GM18861 (cell line): ENCODE results near the gene KIF13A.
"Not testable (repeated sequence)": the region's sequence is repeated elsewhere in the genome, so short reads cannot be mapped to it uniquely, and the experiment has no call there.

Experiments used
- ATAC-seq: cut with Tn5 transposase; IDR thresholded peaks from one replicate; pipeline ENCODE4 v1.9.1; 2021; ENCODE audit not compliant: unreplicated experiment

KIF13A gene

DNA sequence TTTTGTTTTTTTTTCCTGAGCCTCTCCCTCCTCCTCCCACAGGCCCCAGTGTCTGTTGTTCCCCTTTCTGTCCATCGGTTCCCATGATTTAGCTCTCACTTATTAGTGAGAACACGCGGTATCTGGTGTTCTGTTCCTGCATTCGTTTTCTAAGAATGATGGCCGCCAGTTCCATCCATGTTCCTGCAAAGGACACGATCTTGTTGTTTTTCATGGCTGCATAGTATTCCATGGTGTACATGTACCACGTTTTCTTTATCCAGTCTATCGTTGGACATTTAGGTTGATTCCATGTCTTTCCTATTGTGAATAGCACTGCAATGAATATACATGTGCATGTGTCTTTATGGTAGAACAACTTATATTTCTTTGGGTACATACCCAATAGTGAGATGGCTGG is 175.1 kb downstream of the KIF13A start:
- no peak for ATAC-seq

DNA sequence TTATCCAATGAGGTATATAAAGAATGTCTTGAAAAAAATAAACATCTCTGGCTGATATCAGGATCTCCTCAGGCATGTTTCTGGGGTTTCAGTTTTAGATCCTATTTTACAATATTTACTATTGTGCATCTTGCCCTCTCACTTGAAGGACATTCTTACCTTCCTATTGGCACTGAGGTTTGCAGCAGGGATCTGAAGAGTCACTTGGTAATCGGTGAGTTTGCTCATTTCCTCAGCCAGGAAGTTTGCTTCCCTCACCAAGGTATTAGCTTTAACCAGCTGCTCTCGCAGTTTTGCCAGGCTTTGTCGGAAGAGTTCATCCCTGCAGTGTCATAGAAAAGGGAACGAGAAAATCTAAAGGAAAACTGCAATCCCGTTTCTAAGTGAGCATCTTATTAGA is 178.8 kb downstream of the KIF13A start:
- ATAC-seq: no peak

DNA sequence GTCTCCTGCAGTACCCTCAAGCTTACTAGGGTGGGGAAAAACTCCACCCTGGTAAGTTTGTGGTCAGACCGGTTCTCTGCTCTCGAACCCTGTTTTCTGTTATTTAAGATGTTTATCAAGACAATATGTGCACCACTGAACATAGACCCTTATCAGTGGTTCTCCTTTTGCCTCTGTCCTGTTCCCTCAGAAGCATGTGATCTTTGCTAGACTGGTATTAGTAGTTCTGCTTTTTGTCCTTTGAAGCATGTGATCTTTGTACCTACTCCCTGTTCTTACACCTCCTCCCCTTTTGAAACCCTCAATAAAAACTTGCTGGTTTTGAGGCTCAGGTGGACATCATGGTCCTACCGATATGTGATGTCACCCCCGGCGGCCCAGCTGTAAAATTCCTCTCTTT is 180.0 kb downstream of the KIF13A start:
- not testable (repeated sequence) for ATAC-seq

DNA sequence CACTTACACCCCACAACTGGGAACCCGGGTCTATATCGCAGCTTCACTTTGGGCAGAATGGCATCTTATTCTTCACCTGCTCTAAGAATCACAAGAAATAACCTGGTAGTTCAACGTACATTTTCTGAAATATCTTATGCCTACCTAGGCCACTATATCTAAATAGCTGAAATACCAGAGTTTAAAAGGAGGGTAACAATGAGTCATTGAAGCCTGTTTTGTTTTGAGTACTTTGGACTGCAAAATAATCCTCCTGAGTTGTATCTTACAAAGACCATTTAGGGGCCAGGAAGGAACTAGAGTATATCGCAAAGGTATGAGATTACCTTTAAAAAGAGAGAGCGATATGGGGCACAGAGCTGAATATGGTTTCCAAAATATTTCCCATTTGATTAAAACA is 184.0 kb downstream of the KIF13A start:
- ATAC-seq: no peak

DNA sequence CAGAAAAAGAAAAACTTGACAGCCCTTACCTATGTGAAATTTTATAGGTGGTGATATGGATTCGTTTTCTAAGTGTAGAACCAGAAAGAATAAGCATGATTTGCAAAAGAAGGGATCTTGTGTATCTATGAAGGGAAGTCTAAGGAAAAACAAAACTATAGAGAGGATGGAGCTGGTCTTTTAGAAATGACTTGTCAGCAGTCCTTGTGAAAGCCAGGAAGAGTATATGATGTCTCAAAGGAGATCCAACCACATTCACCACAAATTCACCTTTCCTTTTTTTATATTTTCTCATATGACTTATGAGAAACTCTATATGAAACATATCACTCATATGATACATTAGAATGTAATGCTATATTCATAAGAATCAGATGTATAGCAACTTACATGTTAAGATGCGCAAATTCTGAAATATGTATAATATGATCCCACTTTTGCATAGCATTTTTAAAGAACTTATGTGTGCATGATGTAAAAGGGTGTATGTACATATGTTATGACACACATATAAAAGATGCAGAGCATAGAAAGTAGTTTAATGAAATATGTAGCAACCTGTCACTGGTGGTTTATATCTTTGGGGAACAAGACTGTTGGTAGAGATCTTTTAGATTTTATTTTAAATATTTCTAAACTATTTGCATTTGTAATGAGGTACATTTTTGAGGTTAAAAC is 188.8 kb downstream of the KIF13A start:
- no peak for ATAC-seq

DNA sequence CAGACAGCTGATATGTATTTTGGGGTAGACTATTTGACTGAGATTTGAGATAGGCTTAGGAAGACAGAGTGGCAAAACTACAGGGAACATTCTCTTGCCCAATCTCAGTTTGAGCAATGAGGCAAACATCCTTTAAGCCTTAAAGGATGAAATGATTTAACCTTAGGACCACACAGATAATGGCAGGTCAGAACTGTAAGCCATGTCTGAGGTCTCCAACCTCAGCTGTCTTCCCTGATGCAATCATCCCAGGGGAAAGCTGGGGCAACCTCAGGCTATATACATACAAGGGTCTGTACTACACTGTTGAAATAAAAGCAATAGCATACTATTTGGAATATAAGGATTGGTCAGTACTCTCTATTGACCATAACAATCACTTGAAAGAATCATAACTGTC is 196.9 kb downstream of the KIF13A start:
- ATAC-seq: no peak

DNA sequence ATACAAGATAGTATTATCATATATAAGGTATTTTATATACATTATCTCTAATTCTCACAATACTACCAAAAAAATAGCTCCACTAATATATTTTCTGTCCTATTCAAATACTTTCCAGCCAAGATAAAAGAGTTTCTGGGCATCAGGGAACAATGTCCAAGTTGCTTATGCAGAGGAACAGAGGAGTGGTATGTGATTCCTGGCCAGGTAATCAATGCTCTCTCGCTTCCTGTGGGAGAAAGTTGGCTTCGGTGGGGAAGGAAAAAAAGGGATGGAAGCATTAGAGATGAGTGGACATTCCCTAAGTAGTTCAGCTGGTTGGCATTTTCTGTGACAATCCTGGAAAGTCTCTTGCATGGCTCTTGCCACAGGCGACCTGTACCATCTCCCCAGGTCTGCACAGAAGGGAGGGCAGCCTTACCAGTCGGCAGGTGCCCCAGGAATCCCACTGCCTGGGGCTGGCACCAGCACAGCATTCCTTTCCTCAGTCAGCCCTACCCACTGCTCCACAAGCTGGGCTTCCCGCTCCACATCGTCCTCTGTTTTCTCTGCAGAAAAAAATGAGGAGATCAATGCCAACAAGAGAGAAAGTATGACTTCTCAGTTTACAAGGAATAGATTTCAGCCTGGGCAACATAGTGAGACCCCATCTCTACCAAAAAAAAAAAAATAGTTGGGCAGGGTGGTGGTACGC is 202.2 kb downstream of the KIF13A start:
- no peak for ATAC-seq

DNA sequence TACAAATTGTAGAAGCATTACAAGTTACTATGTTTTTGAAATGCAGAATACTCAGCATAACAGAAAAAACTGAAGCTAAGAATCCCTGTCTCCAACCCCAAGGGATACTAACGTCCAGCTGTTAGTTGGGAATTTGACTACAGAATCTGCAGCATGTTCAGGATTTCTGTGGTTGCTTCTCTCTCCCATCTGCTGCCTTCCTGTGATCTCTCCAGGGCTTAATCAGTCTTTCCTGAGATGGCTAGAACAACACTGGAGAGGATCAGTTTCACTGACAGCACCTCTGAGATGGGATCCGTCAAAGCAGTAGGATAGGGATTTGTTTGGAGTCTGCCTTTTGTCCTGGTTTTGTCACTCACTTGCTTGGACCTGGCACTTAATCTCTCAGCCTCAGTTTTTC is 207.4 kb downstream of the KIF13A start:
- no peak for ATAC-seq

DNA sequence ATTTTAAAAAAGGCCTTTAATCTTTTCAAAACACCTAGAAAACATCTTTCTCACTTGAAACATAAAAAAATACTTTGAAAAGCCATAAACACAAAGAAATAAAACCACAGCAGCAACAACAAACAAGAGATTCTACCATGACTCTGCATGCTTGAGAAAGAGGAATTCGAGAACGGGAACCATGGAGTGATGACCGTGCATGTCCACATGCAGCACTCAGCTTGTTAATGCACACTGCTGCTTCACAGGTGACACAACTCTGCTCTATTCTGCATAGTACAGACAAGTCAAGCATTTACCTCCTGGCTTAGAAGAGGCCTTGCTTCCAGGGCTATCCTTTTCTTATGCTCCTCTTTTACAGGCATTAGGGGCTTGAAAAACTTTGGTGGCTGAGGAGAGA is 215.8 kb downstream of the KIF13A start:
- ATAC-seq: no peak

DNA sequence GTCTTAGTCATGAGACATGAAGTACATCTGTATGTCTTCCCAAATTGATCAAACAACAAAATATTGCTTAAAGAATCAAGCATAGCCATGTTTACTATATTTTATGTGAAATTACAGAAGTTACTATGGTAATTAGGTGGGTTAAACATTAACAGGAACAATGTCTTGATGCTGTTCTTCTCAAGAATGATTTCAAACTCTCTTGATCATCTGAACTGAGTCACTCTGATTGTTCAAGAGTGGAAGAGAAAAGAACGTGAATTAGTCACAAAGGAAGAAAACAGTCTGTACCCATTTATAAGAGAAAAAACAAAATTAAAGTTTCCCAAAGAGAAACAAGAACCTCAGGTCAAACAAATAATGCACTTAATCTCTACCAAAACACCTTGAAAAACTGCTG is 218.6 kb downstream of the KIF13A start:
- no peak for ATAC-seq

DNA sequence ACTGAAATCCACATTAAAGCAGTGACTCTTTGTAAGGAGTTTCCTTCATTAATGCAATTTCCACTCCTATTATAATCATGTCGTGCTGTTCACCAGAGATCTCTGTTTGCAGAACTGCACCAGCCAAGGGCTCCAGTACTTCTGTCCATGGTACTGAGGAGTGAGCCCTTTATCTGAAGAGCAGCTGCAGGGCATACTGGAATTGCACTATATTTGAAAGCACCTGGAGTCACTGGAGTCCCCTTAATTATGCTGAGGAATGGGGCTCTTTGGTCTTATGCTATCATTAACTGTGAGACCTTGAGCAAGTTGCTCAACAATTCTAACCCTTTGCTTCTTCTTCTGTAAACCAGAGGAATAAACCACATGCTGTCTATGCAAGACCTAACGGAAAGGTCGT is 219.0 kb downstream of the KIF13A start:
- ATAC-seq: no peak

DNA sequence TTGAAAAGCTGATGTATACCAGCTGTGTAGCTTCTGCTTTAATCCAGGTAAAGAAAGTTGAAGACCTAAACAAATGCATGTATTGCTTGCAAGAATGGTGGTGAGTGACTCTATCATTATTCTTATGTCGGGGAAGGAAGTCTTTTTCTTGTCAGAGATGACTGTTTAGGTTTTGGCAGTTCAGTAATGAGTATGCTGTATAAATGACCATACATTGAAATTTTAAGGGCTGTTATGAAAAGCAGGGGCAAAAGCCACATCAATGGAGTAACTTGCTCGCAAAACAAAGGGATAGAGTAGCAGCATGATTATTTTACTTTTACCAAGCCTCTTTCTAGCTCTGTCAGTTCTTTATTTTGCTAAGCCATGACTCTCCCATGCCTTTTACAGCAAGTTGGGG is 224.8 kb downstream of the KIF13A start:
- ATAC-seq: no peak

DNA sequence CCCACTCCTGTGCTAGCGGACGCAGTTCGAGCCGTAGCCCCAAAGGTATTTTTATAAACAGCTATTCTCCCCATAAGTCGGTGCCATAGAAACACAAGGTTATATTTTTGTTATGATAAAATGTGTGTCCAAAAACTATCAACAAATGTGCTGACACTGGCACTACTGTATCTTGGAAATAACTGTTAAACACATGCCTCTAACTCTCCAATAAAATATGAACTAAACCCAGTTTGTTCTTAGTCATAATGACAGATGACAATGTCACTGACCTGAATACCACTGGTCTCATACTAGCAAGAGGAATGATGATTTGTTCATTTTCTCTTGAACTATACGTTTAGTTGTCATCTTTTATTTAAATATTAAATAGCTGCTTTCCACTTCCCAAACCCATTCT is 229.3 kb downstream of the KIF13A start:
- ATAC-seq: no peak

DNA sequence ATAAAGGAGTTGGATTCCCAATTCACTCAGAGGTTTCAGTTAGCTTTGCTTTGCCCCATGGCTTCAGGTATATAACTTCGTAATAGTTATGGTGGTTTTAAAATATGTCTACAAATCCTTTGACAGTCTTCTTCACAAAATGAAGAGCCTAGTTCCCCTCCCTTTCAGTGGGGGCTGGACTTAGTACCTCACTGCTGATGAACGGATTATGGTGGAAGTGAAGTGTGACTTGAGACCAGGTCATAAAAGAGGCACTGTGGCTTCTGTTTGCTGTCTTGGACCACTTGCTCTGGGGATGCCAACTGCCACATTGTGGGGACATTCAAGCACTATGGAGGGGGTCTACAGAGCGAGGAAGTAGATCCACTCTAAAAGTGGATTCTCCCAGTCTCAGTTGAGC is 233.2 kb downstream of the KIF13A start:
- ATAC-seq: no peak

DNA sequence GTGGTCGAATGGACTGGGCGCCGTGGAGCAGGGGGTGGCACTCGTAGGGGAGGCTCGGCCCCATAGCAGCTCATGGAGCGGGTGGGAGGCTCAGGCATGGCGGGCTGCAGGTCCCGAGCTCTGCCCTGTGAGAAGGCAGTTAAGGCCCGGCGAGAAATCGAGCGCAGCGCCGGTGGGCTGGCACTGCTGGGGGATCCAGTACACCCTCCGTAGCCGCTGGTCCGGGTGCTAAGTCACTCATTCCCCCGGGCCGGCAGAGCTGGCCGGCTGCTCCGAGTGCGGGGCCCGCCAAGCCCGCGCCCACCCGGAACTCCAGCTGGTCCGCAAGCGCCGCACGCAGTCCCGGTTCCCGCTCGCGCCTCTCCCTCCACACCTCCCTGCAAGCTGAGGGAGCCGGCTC is 242.1 kb downstream of the KIF13A start:
- ATAC-seq: not testable (repeated sequence)

DNA sequence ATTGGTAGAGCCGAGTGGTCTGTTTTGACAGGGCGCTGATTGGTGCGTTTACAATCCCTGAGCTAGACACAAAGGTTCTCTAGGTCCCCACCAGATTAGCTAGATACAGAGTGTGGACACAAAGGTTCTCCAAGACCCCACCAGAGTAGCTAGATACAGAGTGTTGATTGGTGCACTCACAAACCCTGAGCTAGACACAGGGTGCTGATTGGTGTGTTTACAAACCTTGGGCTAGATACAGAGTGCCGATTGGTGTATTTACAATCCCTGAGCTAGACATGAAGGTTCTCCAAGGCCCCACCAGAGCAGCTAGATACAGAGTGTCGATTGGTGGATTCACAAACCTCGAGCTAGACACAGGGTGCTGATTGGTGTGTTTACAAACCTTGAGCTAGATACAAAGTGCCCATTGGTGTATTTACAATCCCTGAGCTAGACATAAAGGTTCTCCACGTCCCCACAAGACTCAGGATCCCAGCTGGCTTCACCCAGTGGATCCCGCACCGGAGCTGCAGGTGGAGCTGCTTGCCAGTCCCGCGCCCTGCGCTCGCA is 242.6 kb downstream of the KIF13A start:
- ATAC-seq: not testable (repeated sequence)

DNA sequence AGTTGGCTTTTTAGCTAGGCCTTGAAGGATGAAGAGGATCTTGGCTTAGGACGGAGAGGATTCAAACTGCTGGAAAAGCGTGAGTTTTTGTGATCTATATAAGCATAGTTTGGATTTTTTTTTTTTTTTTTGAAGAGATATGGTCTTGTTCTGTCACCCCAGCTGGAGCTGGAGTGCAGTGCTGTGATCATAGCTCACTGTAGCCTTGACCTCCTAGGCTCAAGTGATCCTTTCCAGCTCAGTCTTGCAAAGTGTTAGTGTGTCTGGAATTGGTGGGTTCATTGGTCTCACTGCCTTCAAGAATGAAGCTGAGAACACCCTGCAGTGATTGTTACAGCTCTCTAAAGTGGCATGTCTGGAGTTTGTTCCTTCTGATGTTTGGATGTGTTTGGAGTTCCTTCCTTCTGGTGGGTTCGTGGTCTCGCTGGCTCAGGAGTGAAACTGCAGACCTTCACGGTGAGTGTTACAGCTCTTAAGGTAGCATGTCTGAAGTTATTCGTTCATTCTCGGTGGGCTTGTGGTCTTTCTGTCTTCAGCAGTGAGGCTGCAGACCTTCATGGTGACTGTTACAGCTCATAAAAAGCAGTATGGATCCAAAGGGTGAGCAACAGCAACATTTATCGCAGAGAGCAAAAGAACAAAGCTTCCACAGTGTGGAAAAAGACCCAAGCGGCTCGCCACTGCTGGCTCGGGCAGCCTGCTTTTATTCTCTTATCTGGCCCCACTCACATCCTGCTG is 243.2 kb downstream of the KIF13A start:
- no peak for ATAC-seq

DNA sequence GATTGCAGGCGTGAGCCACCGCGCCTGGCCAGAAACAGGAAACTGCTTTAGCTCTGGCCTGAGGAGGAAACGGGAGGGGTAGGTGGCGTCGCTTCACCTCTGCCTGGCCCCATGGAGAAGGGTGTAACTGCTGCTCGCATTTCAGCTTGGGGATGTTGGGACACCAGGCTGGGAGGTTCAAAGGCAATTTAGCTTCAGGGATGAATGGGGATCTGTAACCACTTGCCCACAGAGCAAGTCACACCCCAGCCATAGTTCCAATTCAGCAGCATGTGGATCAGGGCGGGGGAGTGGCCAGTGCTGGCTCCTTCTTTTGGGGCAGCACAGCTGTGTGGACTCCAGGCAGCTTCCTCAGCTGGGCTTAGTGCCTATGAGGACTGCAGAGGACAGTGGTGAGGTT is 245.9 kb downstream of the KIF13A start:
- ATAC-seq: no peak

DNA sequence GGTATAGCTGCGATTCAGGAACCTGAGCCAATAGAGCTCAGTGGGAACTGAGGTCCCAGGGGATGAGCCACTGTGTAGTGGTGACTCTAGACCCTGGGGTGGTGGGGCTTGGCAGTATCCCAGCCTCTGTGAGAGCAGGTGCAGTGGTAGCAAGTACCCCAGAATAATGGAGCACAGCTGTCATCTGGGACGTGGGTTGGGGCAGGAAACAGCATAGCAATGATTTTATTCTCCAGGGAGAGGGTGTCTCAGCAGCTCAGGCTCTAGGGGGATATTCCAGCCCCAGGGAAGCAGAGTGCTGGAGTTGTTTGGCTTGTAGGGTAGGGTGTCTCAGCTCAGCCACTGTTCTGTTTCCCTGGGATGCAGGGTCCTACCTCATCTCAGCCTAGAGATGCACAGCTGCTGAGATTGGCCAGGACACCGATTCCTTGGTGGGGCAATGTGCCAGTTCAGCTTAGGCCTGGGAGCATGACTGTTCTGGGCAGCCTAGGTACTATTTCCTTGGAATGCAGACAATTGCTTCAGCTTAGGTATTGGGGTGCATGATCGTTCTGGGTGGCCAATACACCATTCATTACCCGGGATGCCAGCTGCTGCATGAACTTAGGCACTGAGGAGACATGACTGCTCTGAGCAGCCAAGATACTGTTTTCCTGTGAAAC is 246.7 kb downstream of the KIF13A start:
- ATAC-seq: no peak

DNA sequence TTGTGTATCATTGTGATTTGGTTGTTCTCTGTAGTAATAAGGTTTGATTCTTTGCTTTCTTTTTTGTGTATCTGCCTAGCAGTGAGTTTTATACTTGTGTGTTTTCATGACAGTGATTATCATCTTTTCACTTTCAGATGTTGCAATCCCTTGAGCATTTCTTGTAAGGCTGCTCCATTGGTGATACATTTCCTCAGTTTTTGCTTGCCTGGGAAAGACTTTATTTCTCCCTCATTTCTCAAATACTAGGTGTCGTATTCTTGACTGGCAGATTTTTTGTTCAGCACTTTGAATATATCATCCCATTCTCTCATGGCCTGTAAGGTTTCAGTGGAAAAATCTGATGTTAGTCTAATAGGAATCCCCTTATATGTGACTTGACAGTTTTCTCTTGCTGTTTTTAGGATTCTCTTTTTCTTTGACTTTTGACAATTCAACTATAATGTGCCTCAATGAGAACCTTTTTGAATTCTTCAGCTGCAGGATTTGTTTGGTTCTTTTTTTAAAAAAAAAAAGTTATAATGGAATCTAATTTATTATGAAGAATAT is 249.7 kb downstream of the KIF13A start:
- ATAC-seq: no peak

DNA sequence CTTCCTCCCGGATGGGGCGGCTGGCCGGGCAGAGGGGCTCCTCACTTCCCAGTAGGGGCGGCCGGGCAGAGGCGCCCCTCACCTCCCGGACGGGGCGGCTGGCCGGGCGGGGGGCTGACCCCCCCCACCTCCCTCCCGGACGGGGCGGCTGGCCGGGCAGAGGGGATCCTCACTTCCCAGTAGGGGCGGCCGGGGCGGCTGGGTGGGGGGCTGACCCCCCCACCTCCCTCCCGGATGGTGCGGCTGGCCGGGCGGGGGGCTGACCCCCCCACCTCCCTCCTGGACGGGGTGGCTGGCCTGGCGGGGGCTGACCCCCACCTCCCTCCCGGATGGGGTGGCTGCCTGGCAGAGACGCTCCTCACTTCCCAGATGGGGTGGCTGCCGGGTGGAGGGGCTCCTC is 252.1 kb downstream of the KIF13A start:
- not testable (repeated sequence) for ATAC-seq
